Nucleus accumbens (tissue), 56 donors: ENCODE data around the gene NFATC1.
A peak's percentile ranks its signal among the peaks of the same experiment; 100 is the strongest.

Source experiments
- DNase-seq, 56 donors: peaks; one replicate each; lab custom pipeline; 2025; lab: John Stamatoyannopoulos, UW

The NFATC1 gene

GRCh38 chr18:79574938-79575525 lies 179.3 kb downstream of the NFATC1 start:
- no peak for DNase-seq

- DNase-seq, result peak in 2 of 56 donors; percentile 18 to 45
These were observed 180.4 kb downstream of the NFATC1 start for GRCh38 chr18:79575891-79576685.

- peak in 55 of 56 donors; percentile 21 to 92 (median 81) for DNase-seq
These were observed 181.1 kb downstream of the NFATC1 start for GRCh38 chr18:79576686-79577351.

GRCh38 chr18:79577451-79578395 lies 182.0 kb downstream of the NFATC1 start:
- no peak for DNase-seq

- DNase-seq, result no peak
These were observed 182.9 kb downstream of the NFATC1 start for GRCh38 chr18:79578396-79579260.
